Activated CD4-positive, alpha-beta T cell treated with anti-CD3 and anti-CD28 coated beads for 36 hours (primary cell): ENCODE results near the gene ABCA2. TPM values are rescaled to one million over a fixed set of nuclear protein-coding genes. Genes with fewer than 3 reads are reported as not detected.

Source experiments
- ATAC-seq: fragments of 200-7000 bp; cut with Tn5 transposase; one replicate; pipeline ENCODE4 v1.10.0; 2021; ENCODE audit warnings: mild to moderate bottlenecking, moderate library complexity
- CTCF ChIA-PET: fragments of 350-600 bp; sonication (Branson Sonifier 250); formaldehyde crosslinking; loops from one replicate; lab custom pipeline; 2021; ENCODE audit warnings: antibody characterized with exemption; lab: Charles Lee
- POLR2A ChIA-PET: fragments of 350-600 bp; sonication (Branson Sonifier 250); formaldehyde crosslinking; loops from one replicate; lab custom pipeline; 2021; ENCODE audit warnings: antibody characterized with exemption, inconsistent platforms; lab: Charles Lee
- DNase-seq: peaks from one replicate; pipeline ENCODE4 v3.0.0-alpha.2; 2020
- H3K27ac Mint-ChIP-seq: one replicate; pipeline ENCODE4 v1.8.0; 2021; ENCODE audit warnings: mixed read lengths
- H3K27me3 Mint-ChIP-seq: one replicate; pipeline ENCODE4 v1.8.0; 2021; ENCODE audit warnings: mixed read lengths
- H3K36me3 Mint-ChIP-seq: one replicate; pipeline ENCODE4 v1.8.0; 2021; ENCODE audit warnings: low read depth, mixed read lengths
- H3K4me1 Mint-ChIP-seq: one replicate; pipeline ENCODE4 v1.8.0; 2021; ENCODE audit warnings: mixed read lengths
- H3K4me3 Mint-ChIP-seq: one replicate; pipeline ENCODE4 v1.8.0; 2021; ENCODE audit warnings: mild to moderate bottlenecking, moderate library complexity, mixed read lengths
- H3K9me3 Mint-ChIP-seq: one replicate; pipeline ENCODE4 v1.8.0; 2021; ENCODE audit warnings: low read depth, mixed read lengths
- intact Hi-C, 2 experiments: fragments of 100-400 bp; cut with DNase I in 1 of 2; cut with micrococcal nuclease in 1 of 2; formaldehyde crosslinking; loops; one replicate each; pipeline versions ENCODE4 v1.14.2 to v1.15.1; 2022 to 2024; cut with DNase I, micrococcal nuclease
- total RNA-seq, 2 experiments: library from RNA; stranded (reverse); gene quantifications; one replicate each; pipeline ENCODE4 v1.2.3, GENCODE V29; 2021

ABCA2 gene
- total RNA-seq, 2 experiments from 2014 or later: 20.4 to 23.7 TPM

DNA sequence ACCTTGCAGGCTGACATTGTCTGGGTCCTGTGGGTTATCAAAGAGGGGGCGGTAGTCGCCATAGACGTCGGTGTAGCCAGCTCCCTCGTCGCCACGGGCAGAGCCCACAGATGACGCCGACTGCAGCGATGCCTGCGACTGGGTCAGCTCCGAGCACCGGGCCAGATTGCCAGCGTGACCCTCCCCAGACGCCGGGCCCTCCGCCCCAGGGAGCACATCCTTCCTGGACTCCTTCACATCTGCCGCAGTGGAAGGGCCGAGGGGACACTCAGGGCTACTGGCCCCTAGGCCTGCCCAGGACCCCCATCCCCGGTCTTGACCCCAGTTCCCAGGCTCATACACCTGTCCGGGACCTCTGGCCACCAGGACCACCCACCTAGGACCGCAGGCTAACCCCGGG is 13.9 kb downstream of the ABCA2 start:
- ATAC-seq: no peak
- no peak overlapping the region for H3K27ac Mint-ChIP-seq
- H3K4me1 Mint-ChIP-seq: no peaks in the 10 kb centered on the region
- no peaks in the 10 kb centered on the region for H3K27me3 Mint-ChIP-seq
- H3K9me3 Mint-ChIP-seq: no peaks in the 10 kb centered on the region
- no peaks in the 10 kb centered on the region for H3K36me3 Mint-ChIP-seq
- ChIA-PET POLR2A (no interaction called here), CTCF (interaction anchor here (0.7 kb wide), 1 partner anchor 222 kb away, joined by 3 read pairs; no protein-coding TSS in a partner anchor)
- no peak for DNase-seq
- intact Hi-C loops: no loop called here
- no peak overlapping the region for H3K4me3 Mint-ChIP-seq

DNA sequence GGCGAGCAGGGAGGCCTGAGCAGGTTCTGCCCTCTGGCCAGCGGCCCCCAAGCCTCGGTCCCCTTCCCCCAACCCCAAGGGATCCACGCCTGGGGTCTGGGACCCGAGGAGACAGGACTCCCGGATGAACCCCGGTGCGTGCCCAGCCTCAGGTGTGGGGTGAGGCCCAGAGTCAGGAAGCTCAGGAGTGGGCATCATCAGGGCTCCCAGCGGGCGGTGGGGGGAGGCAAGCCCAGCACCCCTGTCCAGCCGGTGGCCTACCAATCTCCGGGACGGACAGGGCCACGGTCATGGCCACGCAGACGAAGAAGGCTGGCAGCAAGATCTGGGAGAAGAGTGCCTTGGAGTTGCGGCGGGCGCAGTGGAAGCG is 14.5 kb downstream of the ABCA2 start:
- no peak for ATAC-seq
- no peak for DNase-seq
- no peak overlapping the region for H3K27ac Mint-ChIP-seq
- H3K36me3 Mint-ChIP-seq: no peaks in the 10 kb centered on the region
- no peaks in the 10 kb centered on the region for H3K4me1 Mint-ChIP-seq
- ChIA-PET POLR2A (no interaction called here), CTCF (interaction anchor here (0.7 kb wide), 1 partner anchor 223 kb away, joined by 3 read pairs; no protein-coding TSS in a partner anchor)
- no peak overlapping the region for H3K4me3 Mint-ChIP-seq
- H3K27me3 Mint-ChIP-seq: no peaks in the 10 kb centered on the region
- intact Hi-C loops: no loop called here
- no peaks in the 10 kb centered on the region for H3K9me3 Mint-ChIP-seq

DNA sequence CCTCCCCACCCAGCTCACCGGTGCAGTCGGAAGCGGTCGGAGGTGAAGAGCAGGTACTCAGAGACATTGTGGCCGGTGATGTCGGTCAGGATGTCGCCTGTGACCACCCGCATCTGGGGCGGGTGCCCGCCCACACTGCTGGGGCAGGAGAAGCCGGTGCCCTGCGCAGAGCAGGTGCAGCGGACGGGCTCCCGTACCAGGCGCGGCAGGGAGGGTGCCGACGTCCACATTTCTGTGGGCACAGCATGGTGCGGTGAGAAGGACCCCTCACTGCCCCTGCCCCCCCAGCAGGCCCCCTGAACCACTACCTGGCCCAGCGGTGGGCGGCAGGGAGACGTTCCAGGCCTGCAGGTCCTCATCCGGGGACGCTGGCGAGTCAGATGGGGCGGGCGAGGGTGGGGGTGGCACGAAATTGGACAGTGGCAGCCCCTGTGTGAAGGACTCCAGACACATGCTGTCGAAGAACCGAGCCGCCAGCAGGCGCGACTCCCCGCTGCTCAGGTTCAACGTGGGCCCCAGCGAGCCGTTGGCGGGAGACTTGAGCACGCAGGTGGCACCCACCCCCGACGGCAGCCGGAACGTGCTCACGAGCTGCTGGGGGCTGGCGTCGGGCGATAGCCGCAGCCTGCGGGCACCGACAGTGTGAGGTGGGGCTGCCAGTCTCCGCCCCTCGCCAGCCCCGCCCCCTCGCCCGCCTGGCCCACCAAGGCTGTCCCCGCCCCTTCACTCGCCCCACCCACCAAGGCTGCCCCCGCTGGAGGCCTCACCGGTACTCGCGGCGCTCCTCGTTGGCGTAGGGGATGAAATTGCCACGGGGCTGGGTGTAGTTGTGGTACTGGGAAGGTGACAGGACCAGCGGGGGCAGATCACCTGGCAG is 15.1 kb downstream of the ABCA2 start:
- H3K4me1 Mint-ChIP-seq: no peaks in the 10 kb centered on the region
- no peaks in the 10 kb centered on the region for H3K9me3 Mint-ChIP-seq
- DNase-seq: no peak
- H3K36me3 Mint-ChIP-seq: no peaks in the 10 kb centered on the region
- ATAC-seq: no peak
- ChIA-PET CTCF (interaction anchor here (0.6 kb wide), 1 partner anchor 45 kb away, joined by 3 read pairs; no protein-coding TSS in a partner anchor), POLR2A (no interaction called here)
- no peaks in the 10 kb centered on the region for H3K27me3 Mint-ChIP-seq
- H3K4me3 Mint-ChIP-seq: no peak overlapping the region
- no peak overlapping the region for H3K27ac Mint-ChIP-seq
- intact Hi-C loops: no loop called here

DNA sequence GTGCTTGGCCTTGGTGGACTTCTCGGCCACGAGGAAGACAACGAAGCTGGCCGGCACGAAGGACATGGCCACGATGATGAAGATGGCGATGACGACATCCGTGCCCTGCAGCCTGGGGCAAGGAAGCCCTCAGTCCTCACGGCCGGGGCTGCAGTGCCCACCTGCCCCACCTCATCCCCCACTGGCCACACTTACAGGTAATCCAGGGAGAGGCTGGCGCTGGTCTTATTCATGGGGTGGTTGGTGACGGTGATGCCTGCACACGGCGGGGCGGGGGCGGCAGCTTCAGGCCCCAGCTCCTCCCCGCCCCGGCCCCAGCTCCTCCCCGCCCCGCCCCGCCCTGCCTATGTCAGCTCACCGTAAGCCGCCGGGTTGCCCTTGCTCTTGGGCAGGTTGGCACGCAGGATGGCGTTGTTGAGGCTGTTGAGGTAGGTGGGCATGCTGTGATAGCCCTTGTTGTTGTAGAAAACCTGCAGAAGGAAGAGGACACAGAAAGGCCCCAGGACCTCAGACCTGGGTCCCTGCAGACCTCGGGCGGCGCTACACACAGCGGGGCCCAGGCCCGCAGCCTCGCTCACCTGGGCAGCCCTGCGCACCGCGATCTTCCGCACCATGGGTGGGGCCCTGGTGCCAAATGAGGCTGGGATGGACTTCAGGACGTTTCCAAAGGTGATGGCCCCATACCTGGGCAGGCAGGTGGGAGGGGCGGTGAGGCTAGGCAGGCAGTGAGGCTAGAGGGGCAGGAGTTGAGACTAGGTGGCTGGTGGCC is 15.9 kb downstream of the ABCA2 start:
- ChIA-PET CTCF (interaction anchor here (0.6 kb wide), 1 partner anchor 46 kb away, joined by 3 read pairs; no protein-coding TSS in a partner anchor), POLR2A (no interaction called here)
- Mint-ChIP-seq H3K4me1 (no peaks in the 10 kb centered on the region), H3K36me3 (no peaks in the 10 kb centered on the region), H3K4me3 (no peak overlapping the region), H3K27ac (no peak overlapping the region), H3K9me3 (no peaks in the 10 kb centered on the region), H3K27me3 (no peaks in the 10 kb centered on the region)
- DNase-seq (no peak), ATAC-seq (no peak)
- intact Hi-C loops: no loop called here

DNA sequence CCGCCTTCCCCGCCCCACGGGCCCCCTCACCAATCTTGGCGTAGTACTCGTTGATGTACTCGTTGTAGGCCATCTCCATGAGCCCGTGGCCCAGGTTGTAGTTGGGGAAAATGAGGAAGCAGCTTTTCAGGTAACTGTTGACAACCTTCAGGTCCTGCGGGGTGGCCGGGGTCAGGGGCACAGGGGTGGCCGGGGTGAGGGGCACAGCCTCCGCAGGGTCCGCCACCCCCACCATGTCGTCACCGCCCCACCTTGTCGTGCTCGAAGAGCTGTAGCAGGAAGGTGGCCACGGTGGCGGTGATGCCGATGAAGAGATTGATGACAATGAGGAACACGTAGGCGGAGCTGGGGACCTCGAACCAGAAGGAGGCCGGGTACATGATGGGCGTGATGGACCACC is 16.9 kb downstream of the ABCA2 start:
- H3K27me3 Mint-ChIP-seq: no peaks in the 10 kb centered on the region
- POLR2A ChIA-PET: no interaction called here
- DNase-seq (no peak), ATAC-seq (no peak)
- H3K4me1 Mint-ChIP-seq: no peaks in the 10 kb centered on the region
- intact Hi-C loops: no loop called here
- H3K4me3 Mint-ChIP-seq: no peak overlapping the region
- no peaks in the 10 kb centered on the region for H3K36me3 Mint-ChIP-seq
- no peaks in the 10 kb centered on the region for H3K9me3 Mint-ChIP-seq
- no peak overlapping the region for H3K27ac Mint-ChIP-seq
- CTCF ChIA-PET: no interaction called here

DNA sequence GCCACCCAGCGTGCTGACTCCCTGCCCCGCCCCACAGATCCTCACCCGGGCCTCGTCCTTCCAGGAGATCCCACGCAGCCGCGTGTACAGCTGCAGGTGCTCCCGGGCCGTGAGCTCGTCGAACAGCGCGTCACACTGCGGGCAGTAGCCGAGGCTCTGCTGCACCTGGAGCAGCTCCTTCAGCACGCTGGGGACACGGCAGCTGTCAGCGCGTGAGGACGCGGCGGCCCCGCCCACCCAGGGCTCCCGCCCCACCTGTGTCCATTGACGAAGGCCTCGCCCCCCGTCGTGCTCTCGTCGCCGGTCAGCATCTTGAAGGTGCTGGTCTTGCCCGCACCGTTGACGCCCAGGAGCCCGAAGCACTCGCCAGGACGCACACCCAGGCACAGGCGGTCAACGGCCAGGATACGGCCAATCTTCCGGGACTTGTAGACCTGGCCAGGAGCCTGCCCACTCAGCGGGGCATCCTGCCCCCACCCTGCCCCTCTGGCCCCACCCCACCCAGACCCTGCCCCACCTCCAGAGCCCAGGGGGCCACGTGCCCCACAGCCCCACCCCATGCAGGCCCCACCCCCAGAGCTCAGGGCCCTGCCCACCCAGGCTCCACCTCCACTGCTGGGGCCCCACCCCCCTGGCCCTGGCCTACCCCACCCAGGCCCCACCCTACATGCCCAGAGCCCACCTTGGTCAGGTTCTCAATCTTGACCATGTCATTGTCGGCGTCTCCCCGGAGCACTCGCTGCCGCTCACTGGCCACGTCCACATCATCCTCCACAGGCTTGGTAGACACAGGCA is 17.9 kb downstream of the ABCA2 start:
- no peak for DNase-seq
- POLR2A ChIA-PET: no interaction called here

GRCh38 chr9:137009217-137009616 is 18.8 kb downstream of the ABCA2 start:
- intact Hi-C loops: no loop called here
- Mint-ChIP-seq H3K27me3 (no peaks in the 10 kb centered on the region), H3K9me3 (no peaks in the 10 kb centered on the region), H3K4me3 (no peak overlapping the region), H3K27ac (no peak overlapping the region), H3K36me3 (no peaks in the 10 kb centered on the region), H3K4me1 (no peaks in the 10 kb centered on the region)
- ChIA-PET CTCF (interaction anchor here (0.6 to 0.7 kb wide), 3 partner anchors 16 to 241 kb away, joined by 3 read pairs; no protein-coding TSS in a partner anchor), POLR2A (no interaction called here)
- DNase-seq (no peak), ATAC-seq (no peak)

More for the DNA sequence above, 17.9 kb downstream of the ABCA2 start:
- H3K4me1 Mint-ChIP-seq: no peaks in the 10 kb centered on the region
- H3K27ac Mint-ChIP-seq: no peak overlapping the region
- intact Hi-C loops: no loop called here
- H3K9me3 Mint-ChIP-seq: no peaks in the 10 kb centered on the region
- no peaks in the 10 kb centered on the region for H3K36me3 Mint-ChIP-seq
- no peak overlapping the region for H3K4me3 Mint-ChIP-seq
- CTCF ChIA-PET: interaction anchor here (0.6 kb wide), 2 partner anchors 25 to 227 kb away, joined by 3 to 4 read pairs; no protein-coding TSS in a partner anchor
- ATAC-seq: no peak
- no peaks in the 10 kb centered on the region for H3K27me3 Mint-ChIP-seq

- Mint-ChIP-seq H3K36me3 (no peaks in the 10 kb centered on the region), H3K27ac (no peak overlapping the region), H3K4me1 (no peaks in the 10 kb centered on the region), H3K9me3 (no peaks in the 10 kb centered on the region), H3K4me3 (no peak overlapping the region), H3K27me3 (no peaks in the 10 kb centered on the region)
- ATAC-seq: no peak
- no peak for DNase-seq
- ChIA-PET POLR2A (no interaction called here), CTCF (no interaction called here)
- intact Hi-C loops: no loop called here
Measured at GRCh38 chr9:137008312-137008711, 19.7 kb downstream of the ABCA2 start.

DNA sequence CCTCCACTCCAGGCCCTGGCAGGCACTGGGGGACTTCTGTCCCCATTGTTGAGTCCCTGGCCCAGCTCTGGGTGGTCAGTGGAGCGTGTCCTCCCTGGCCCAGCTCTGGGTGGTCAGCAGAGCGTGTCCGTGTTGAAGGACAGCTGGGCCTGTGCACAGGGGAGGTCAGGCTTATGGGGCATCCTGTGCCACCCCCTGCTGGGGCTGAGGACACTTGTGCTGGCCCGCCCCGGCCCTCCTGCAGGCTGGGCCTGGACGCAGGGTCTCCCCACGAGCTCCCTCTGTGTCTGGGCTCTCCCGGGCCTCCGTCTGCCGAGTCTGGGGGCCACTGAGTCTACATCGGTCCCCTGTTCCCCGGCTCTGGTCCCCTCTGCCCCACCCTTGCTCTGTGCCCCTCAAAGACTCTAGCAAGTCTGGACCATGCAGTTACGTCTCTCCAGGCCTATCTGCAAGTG is 20.2 kb downstream of the ABCA2 start:
- Mint-ChIP-seq H3K27me3 (no peaks in the 10 kb centered on the region), H3K36me3 (no peaks in the 10 kb centered on the region), H3K27ac (no peak overlapping the region), H3K4me3 (no peak overlapping the region), H3K9me3 (no peaks in the 10 kb centered on the region), H3K4me1 (no peaks in the 10 kb centered on the region)
- POLR2A ChIA-PET: no interaction called here
- CTCF ChIA-PET: no interaction called here
- ATAC-seq (no peak), DNase-seq (no peak)
- intact Hi-C loops: no loop called here

DNA sequence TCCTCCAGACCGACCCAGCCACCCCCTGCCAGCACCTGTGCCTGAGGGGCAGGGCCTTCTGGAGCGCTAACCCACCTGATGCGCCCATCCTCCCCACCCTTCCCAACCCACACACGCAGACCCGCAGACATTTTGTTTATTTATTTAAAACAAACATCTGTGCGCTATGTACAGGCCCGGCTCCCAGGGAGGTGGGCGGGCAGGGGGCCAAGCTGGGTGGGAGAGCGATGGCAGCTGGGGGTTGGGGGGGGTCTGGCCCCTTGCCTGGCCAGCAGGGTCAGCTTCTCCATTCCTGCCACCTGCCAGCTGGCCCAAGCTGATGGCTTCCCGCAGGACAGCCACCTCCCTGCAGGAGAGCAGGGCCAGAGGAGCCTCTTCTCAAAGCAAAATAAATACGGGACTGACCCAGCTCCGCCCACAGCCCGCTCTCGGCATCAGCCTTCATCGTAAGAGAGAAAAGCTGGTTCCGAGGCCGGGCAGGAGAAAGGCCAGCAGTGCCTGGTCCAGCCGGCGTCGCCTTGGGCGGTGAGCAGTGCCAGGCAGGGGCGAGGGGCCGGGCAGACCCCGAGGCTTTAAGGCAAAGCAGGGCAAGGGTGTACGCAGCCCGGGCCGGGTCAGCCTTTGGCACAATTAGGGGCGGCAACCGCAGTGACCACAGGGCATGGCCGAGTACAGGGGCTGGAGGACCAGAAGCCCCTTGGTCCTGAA is 20.8 kb downstream of the ABCA2 start:
- CTCF ChIA-PET: no interaction called here
- H3K27me3 Mint-ChIP-seq: no peaks in the 10 kb centered on the region
- ATAC-seq: no peak
- no peak overlapping the region for H3K4me3 Mint-ChIP-seq
- POLR2A ChIA-PET: no interaction called here
- no peaks in the 10 kb centered on the region for H3K9me3 Mint-ChIP-seq
- no peaks in the 10 kb centered on the region for H3K4me1 Mint-ChIP-seq
- no peaks in the 10 kb centered on the region for H3K36me3 Mint-ChIP-seq
- no peak for DNase-seq
- H3K27ac Mint-ChIP-seq: no peak overlapping the region
- intact Hi-C loops: no loop called here
